Measurements from ENCODE around the gene PKHD1.

The PKHD1 gene

GRCh38 chr6:51720327-51720726 lies 367.1 kb downstream of the PKHD1 start:
- in situ Hi-C loops (cut with MboI; ENCODE audit: low pct_unique_long_range_greater_than_20kb, low sequenced_read_pairs, unreplicated experiment), result no loop called here
- TF ChIP-seq, protein P1, sequence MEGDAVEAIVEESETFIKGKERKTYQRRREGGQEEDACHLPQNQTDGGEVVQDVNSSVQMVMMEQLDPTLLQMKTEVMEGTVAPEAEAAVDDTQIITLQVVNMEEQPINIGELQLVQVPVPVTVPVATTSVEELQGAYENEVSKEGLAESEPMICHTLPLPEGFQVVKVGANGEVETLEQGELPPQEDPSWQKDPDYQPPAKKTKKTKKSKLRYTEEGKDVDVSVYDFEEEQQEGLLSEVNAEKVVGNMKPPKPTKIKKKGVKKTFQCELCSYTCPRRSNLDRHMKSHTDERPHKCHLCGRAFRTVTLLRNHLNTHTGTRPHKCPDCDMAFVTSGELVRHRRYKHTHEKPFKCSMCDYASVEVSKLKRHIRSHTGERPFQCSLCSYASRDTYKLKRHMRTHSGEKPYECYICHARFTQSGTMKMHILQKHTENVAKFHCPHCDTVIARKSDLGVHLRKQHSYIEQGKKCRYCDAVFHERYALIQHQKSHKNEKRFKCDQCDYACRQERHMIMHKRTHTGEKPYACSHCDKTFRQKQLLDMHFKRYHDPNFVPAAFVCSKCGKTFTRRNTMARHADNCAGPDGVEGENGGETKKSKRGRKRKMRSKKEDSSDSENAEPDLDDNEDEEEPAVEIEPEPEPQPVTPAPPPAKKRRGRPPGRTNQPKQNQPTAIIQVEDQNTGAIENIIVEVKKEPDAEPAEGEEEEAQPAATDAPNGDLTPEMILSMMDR (IDR thresholded peaks at IDR 0.05; ENCODE audit: extremely low read depth, insufficient read depth, missing control alignments), result no peak

GRCh38 chr6:51719297-51719696 lies 368.1 kb downstream of the PKHD1 start:
- TF ChIP-seq, protein P1 (IDR thresholded peaks at IDR 0.05; ENCODE audit: extremely low read depth, insufficient read depth, missing control alignments), result no peak
- in situ Hi-C loops (cut with MboI; ENCODE audit: low pct_unique_long_range_greater_than_20kb, low sequenced_read_pairs, unreplicated experiment), result no loop called here
- no peak for DNase-seq (ENCODE audit: low spot score)

More at GRCh38 chr6:51720327-51720726, 367.1 kb downstream of the PKHD1 start:
- DNase-seq (ENCODE audit: low spot score), result no peak

DNA sequence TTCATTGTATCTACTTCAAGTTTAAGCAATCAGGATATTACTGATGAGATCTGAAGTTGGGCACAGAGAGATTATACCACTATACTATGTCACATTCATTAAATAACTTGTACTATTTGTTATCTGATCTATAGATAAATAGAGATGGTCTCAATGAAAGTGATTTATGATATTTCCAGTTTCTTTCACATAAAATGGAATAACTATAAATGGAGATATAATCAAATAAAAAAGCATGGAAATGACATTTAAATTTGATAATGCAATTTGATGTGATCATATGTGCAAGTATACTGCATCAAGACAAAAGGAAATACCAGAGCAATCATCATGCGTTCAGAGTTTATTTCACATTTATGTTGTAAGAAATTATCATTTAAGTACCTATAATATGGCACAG lies 368.9 kb downstream of the PKHD1 start:
- in situ Hi-C loops (cut with MboI; ENCODE audit: low pct_unique_long_range_greater_than_20kb, low sequenced_read_pairs, unreplicated experiment), result no loop called here
- TF ChIP-seq, protein P1 (IDR thresholded peaks at IDR 0.05; ENCODE audit: extremely low read depth, insufficient read depth, missing control alignments), result no peak
- no peak for DNase-seq (ENCODE audit: low spot score)

GRCh38 chr6:51717477-51717876 lies 369.9 kb downstream of the PKHD1 start:
- in situ Hi-C loops (cut with MboI; ENCODE audit: low pct_unique_long_range_greater_than_20kb, low sequenced_read_pairs, unreplicated experiment), result no loop called here
- DNase-seq (ENCODE audit: low spot score), result no peak
- TF ChIP-seq, protein P1 (IDR thresholded peaks at IDR 0.05; ENCODE audit: extremely low read depth, insufficient read depth, missing control alignments), result no peak

- in situ Hi-C loops (cut with MboI; ENCODE audit: low pct_unique_long_range_greater_than_20kb, low sequenced_read_pairs, unreplicated experiment), result no loop called here
- TF ChIP-seq, protein P1 (IDR thresholded peaks at IDR 0.05; ENCODE audit: extremely low read depth, insufficient read depth, missing control alignments), result no peak
- no peak for DNase-seq (ENCODE audit: low spot score)
Observed at GRCh38 chr6:51711876-51712275, 375.5 kb downstream of the PKHD1 start.

DNA sequence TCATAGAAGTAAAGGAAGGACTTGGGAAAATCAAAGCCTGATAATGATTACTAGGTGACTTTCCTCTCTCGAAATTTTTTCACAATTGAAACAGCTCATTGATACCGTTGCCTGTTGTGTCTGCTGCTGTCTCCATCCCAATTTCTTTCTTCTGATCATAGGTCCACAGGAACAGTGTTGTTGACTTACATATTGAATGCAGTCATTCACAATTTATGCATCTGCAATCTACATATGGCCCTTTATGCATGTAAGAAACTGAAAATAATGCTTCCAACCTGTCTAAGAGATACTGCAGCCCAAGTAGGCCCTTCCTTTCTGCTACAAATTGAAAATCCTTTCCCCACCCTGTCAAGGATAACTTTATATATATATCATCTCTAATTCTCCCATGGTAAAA lies 381.3 kb downstream of the PKHD1 start:
- TF ChIP-seq, protein P1 (IDR thresholded peaks at IDR 0.05; ENCODE audit: extremely low read depth, insufficient read depth, missing control alignments), result no peak
- DNase-seq (ENCODE audit: low spot score), result no peak
- in situ Hi-C loops (cut with MboI; ENCODE audit: low pct_unique_long_range_greater_than_20kb, low sequenced_read_pairs, unreplicated experiment), result no loop called here
